NCI-H460 (cell line): ENCODE measurements around the gene ATXN1. TPM values are rescaled to one million over a fixed set of nuclear protein-coding genes. Genes with fewer than 3 reads are reported as not detected.

Source experiments
- DNase-seq: peaks from one replicate; pipeline ENCODE4 v3.0.0-alpha.2; 2016; ENCODE audit warnings: low read depth; ENCODE audit errors: extremely low read depth
- total RNA-seq: library from RNA; depleted of rRNA; stranded (reverse); fragments of >200 nt; shearing (Covaris generic); gene quantifications from 2 replicates; pipeline ENCODE4 v1.2.3, GENCODE V29; 2014

Gene ATXN1
- total RNA-seq, 1 experiment from 2014 or later, result 20.4 TPM

GRCh38 chr6:16594849-16595248 lies 166.4 kb downstream of the ATXN1 start:
- DNase-seq, result no peak

DNA sequence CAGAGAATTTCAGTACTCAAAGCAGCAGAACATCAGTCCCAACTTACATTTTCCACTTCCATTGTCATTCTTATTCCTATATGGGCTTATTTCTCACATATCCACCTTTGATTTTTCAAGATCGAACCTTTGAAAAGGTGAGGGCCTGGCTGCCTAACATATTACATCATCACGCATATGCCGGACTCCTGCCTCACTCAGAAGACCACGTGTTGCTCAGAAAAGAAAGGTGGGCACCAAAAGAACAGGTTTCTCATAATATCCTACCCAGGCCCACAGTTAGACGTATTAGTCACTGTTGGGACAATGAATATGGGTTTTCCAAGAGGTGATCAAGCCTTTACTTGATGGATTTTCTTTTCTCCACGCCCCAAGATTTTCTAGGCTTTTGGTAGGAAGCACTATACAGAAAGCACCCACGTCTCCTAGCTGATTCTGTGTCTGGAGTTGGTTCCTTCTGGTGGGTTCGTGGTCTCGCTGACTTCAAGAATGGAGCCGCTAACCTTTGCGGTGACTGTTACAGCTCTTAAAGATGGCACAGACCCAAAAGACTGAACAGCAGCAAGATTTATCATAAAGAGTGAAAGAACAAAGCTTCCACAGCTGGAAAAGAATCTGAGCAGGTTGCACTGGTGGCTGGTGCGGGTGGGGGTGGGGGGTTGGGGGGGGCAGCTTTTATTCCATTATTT lies 168.9 kb downstream of the ATXN1 start:
- DNase-seq, result no peak

- no peak for DNase-seq
Observed at GRCh38 chr6:16591396-16592222, 169.7 kb downstream of the ATXN1 start.

- no peak for DNase-seq
Observed at GRCh38 chr6:16585805-16586204, 175.5 kb downstream of the ATXN1 start.

DNA sequence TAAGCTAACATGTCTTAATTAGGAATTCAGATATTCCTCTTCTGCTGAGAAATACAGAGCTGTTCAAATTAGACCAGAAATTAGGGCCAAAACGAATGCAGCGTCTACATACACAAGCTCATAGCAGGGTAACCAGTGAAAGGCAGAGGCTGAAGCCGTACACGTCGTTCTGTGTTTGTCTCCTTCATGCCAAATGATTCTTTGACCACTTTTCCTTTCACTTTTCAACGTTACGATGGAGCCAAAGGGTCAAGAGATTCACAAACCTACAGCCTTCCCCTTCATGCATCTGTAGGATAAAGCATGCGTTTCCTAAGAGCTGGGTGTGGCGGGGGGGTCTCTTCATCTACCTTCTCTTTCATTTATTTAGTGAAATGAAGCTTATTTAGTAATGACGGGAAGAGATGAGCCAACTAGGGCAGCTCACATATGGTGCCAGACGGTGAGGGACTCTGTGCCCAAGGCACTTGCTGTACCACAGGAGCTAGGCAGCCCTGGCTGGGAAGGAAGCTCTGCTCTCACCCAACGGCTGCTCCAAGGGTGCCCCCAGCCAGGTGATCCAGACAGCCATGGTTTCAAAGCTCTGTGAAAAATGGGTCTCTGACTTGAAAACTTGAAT lies 178.0 kb downstream of the ATXN1 start:
- DNase-seq, result no peak

DNA sequence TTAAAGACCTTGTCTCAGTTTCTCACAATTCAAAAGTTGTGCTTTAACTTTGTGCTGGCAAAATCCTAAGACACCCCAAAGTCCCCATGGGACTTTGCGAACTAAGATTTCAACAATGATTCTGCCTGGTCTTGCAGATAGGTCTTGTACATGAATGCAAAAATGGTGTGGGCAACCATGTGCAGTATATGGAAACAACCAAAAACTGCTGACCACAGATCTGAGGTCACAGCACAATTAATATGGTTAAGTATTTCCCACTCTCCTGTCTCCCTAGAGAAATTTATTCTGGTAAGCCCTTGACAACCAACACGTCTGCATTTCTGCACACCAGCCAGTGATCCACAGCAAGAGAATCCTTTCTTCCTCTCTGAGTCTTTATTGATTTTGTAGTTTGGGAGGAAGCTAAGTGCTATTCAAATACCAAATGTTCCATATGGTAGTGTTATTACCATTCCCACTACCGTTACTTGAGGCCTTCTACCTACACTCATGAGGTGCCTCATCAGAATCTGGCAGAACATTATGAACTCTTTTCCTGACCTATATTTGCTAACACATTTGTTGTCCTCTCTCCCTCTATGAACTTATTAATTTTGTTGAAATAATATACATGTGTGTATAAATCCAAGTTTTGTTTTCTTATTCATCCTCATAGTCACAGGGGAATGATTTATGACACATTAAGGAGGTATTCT lies 178.7 kb downstream of the ATXN1 start:
- no peak for DNase-seq

DNA sequence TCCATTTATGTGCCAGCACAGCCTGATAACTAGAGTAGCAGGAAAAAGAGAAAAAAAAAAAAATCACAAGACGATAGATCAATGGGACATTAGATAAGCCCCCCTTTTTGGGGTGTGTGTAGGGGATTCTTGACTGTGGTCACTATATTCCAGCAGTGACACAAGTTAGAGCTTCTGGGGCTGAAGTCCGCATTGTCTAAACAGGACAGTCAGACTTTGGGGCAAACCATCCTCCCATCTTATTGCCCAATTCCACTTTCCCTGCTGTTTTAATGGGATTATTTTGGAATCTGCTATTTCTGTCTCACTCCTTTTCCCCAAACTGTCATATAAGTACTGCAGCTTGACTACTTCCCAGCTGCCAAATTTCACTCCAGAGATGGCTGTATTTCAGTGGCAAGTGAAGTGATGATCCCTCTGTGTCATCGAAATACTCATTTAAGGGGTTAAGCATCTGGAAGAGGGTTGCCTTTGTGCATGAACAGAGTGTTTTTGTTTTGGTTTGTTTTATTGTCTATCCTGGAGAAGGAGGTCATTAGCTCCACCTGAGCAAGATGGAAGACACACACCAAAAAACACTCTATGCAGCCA lies 182.5 kb downstream of the ATXN1 start:
- no peak for DNase-seq

DNA sequence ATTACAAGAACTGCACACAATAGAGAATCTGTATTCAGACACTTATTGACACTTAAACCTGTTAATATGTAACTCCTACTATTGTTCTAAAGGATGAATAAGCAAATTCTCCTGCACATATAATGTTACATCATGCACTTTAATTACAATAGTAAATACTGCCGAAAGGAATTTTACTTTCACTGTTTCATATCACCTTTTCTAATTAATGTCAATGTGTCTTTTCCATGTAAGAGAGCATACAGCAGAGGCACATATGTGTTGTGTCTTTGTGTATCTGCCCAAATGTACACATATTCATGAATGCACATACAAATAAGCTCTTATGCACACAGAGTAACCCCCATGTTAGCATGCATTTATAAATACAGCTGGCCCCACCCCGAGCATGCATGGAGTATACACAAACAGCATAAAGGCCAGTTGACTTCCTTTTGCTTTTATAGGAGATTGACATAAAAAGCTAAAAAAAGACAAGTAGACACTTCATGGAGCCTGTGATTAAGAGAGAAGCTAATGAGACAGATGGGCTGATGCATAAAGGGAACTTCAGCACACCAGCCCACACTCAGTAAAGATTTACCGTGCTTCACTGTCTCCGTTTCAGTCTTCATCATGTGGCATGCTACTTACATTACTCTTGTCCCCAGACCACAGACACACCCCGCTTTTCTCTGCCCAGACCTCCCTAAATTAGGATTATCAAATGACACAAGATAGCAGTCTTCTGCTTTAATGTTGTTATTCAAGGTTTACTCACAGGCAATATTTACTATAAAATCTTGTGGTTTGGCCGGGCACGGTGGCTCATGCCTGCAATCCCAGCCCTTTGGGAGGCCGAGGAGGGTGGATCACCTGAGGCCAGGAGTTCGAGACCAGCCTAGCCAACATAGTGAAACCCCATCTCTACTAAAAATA lies 184.6 kb downstream of the ATXN1 start:
- DNase-seq, result no peak

- DNase-seq, result no peak
Observed at GRCh38 chr6:16575655-16576054, 185.6 kb downstream of the ATXN1 start.

DNA sequence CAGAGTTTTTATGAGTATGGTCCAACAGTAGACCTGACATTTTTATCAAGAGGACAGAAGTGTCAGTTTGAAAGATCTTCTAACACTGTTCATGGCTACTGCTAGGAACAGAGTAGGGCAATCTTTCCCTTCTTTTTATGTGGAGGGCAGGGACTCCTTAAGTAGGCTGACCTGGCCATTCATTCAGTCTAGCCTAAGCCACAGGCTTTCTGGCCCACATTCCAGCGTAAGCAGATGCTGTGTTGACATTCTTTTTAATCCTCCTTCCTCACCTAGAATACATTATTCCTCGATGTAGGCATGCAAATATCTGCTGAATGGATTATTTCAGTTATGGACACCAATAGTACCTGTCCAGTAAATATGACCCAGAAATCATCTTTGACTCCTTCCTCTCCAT lies 188.3 kb downstream of the ATXN1 start:
- DNase-seq, result no peak

GRCh38 chr6:16572317-16572716 lies 188.9 kb downstream of the ATXN1 start:
- no peak for DNase-seq

DNA sequence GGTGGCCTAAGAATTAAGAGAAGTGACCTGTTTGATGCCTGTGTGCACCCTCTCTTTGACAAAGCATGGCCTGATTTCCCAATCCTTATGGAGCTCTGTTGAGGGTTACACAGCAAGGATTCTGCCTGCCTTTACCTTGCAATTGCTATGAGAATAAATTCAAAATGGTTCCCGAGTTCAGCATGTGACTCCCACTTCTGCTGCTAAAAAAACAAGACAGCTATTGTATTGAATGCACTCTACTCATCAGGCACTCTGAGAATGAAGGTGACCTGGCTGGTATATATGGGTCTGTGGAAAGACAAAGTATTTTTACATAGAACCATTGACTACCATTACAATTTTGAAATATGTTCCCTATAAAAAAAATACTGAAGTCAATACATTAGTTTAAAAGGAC lies 190.3 kb downstream of the ATXN1 start:
- DNase-seq, result no peak

DNA sequence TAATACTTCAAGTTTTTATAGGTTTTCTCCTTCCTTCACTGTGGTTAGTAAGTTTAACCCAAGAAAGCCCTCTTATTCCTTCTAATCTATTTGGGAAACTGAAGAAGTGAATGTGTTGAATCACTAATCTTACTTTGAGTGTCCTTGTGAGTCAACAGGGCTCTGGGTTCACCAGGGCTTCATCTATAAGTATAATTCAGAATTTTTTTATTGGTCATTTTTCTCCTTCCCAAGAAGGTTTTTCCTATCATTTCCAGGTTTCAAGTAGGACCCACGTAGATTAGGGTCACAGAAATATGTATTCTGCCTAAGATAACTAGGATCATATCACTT lies 191.1 kb downstream of the ATXN1 start:
- DNase-seq, result no peak

DNA sequence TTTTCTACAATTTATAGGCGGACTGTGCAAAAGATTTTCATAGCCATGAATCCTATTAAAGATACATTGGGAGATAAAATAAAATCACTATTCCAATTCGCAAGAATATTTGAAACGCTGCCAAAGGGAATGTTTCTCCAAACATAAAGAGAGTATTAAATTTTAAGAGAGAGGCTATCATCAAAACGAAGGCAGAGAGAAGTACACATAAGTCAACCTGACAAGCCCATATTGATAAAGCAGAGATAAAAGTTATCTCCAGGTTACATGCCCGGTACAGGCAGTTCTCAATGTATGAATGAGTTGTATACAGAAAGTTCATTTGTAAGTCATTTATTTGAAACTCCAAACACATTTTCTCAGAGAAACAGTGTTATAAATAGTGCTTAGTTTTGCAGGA lies 193.1 kb downstream of the ATXN1 start:
- no peak for DNase-seq

DNA sequence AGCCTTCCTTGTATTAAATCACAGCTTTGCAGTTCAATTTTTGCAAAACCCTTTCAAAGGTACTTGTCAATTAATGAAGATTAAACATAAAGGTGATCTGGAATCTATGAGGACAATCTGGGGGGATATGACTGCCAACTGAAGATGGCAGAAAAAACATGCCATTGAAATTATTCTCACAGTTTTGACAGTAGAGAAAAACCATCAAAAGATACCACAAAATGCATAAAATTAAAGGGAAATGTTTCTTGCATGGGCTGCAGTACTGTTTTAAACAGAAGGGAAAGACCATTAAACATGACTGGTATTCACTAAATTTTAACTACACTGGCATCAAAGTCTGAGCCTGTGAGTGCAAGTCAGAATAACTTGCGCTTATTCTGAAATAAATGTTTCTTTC lies 194.2 kb downstream of the ATXN1 start:
- DNase-seq, result no peak

GRCh38 chr6:16564436-16564835 lies 196.8 kb downstream of the ATXN1 start:
- DNase-seq, result no peak

DNA sequence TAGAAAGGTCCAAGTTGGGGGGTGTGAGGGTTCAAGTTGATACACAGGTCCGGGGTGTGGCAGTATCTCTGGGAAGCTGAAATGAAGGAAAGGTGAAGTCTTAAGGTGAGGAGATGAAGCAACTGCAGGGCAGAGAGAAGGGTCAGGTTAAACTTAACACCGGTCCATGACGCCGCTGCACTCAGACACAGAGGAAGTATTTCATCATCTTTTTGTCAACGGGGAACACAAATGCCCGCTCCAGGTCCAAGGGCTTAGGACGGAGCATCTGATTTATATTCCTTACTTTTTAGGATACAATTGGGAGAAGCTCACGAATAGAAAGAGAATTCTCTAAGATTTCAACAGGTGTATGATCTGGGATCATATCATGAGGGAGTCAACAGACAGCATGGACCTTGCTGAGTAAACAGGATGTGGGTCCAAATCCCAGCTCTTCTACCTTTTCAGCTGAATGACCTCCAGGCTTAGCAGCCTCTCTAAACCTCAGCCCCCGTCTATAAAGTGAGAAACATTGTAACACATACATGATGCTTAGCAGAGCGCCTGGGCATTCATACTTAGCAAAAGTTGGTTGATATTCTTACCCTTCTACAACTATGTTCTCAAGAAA lies 197.5 kb downstream of the ATXN1 start:
- no peak for DNase-seq

GRCh38 chr6:16562498-16562897 lies 198.8 kb downstream of the ATXN1 start:
- no peak for DNase-seq

DNA sequence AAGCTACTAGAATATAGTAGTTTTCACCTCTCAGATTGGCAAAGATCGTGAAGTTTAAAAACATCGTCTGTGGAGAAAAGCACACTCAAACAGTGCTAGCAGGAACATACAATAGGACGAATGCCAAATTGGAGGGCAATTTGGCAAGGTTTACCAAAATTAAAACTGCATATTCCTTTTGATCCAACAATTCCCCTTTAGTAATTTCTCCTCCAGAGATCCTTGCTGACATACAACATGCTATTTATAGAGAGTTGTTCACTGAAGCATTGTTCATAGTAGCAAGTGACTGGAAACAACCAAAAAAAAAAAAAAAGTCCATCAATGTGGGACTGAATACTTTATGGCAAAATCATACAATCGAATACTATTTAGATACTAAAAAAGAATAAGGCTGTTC lies 202.2 kb downstream of the ATXN1 start:
- no peak for DNase-seq
